Bronchial epithelial cell (primary cell): ENCODE results near the gene C2orf68. TPM values are rescaled to one million over a fixed set of nuclear protein-coding genes. Genes with fewer than 3 reads are reported as not detected.
"Not testable (repeated sequence)": the region's sequence is repeated elsewhere in the genome, so short reads cannot be mapped to it uniquely, and the experiment has no call there.

Source experiments
- DNase-seq: peaks from one replicate; pipeline ENCODE4 v3.0.0-alpha.2; 2010; ENCODE audit warnings: low read depth
- FAIRE-seq: peaks from 2 replicates; lab custom pipeline; 2011; peaks lifted over from hg19 to GRCh38; lab: Jason Lieb, UNC
- H3K27me3 ChIP-seq: 2 replicates; pipeline ENCODE4 v1.5.1; 2011; ENCODE audit warnings: low read length; ENCODE audit not compliant: control insufficient read depth, insufficient read depth
- H3K36me3 ChIP-seq: 2 replicates; pipeline ENCODE4 v1.5.1; 2011; ENCODE audit warnings: low read length; ENCODE audit not compliant: control insufficient read depth, insufficient read depth
- H3K4me3 ChIP-seq: 2 replicates; pipeline ENCODE4 v1.5.1; 2011; ENCODE audit warnings: mild to moderate bottlenecking, low read depth, low read length, control low read depth
- CTCF ChIP-seq: IDR thresholded peaks from 2 replicates; pipeline ENCODE4 v1.5.1; 2011; ENCODE audit warnings: mild to moderate bottlenecking, moderate library complexity, low read length, control low read depth, inconsistent platforms; ENCODE audit not compliant: insufficient read depth, severe bottlenecking
- total RNA-seq: library from RNA; depleted of rRNA; stranded (reverse); fragments of >200 nt; gene quantifications from 2 replicates; pipeline ENCODE4 v1.2.1, GENCODE V29; 2014

Gene C2orf68
- total RNA-seq, 1 donor from 2014 or later, result 9.5 TPM

DNA sequence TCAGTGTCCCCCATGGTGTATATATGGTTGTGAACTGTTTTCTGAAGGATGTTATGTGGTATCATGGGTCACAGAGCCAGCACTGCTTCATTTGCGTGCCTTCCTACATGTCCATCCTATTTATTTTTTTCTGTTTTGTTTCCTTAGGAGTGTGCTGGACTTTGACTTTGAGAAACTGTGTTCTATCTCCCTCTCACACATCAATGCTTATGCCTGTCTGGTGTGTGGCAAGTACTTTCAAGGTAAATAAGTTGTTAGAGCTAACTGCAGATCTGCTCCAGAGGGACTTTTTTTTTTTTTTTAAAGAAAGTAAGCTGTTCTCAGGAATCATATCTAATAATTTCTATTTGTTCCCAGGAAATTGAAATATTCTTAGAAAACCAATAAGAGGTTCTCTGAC, 9.5 kb upstream of the C2orf68 start:
- FAIRE-seq, result no peak
- Histone ChIP-seq H3K4me3 (no peak overlapping the region), H3K36me3 (peaks cover 17% of the 10 kb centered on the region), H3K27me3 (no peaks in the 10 kb centered on the region)
- no peak for DNase-seq
- no peak for TF ChIP-seq CTCF

GRCh38 chr2:85619617-85620016, 7.8 kb upstream of the C2orf68 start:
- FAIRE-seq (no peak), DNase-seq (peak; percentile 35)
- H3K4me3 ChIP-seq, result no peak overlapping the region
- TF ChIP-seq CTCF, result no peak
- H3K27me3 ChIP-seq, result no peaks in the 10 kb centered on the region
- H3K36me3 ChIP-seq, result peaks cover 11% of the 10 kb centered on the region

DNA sequence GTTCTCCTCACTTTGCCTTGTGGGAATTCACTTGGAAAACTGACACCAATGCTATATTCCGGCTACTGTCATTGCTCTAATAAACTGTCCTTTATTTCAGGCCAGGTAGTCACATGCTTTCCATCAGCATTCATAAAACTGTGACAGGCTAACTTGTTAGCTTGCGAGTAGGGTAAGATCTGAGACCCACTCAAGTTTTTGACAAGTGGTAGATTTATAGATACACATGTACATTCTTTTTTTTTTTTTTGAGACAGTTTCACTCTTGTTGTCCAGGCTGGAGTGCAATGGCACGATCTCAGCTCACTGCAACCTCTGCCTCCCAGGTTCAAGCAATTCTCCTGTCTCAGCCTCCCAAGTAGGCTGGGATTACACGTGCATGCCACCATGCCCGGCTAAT, 5.9 kb upstream of the C2orf68 start:
- not testable (repeated sequence) for H3K4me3 ChIP-seq, H3K27me3 ChIP-seq, FAIRE-seq

DNA sequence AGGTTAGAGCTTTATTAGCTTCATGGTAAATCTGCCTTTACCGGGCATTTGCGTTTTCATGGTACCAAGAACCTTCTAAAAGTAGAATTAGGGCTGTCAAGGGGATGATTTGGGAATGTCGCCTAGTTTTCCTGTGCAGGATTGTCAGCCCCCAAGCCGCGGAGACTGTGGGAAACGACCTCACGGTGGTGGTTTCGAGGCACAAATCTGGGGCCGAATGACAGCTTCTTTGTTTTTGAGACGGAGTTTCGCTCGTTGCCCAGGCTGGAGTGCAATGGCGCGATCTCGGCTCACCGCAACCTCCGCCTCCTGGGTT, 3.5 kb upstream of the C2orf68 start:
- DNase-seq (no peak), FAIRE-seq (no peak)
- Histone ChIP-seq H3K36me3 (peaks cover under 1% of the 10 kb centered on the region), H3K27me3 (no peaks in the 10 kb centered on the region), H3K4me3 (no peak overlapping the region)
- no peak for TF ChIP-seq CTCF

More for the DNA sequence above, 5.9 kb upstream of the C2orf68 start:
- H3K36me3 ChIP-seq, DNase-seq: not testable (repeated sequence)

GRCh38 chr2:85614757-85615156, 2.9 kb upstream of the C2orf68 start:
- not testable (repeated sequence) for H3K36me3 ChIP-seq, DNase-seq, H3K4me3 ChIP-seq, H3K27me3 ChIP-seq, FAIRE-seq

GRCh38 chr2:85613717-85614515, 2.0 kb upstream of the C2orf68 start:
- H3K27me3 ChIP-seq, result no peaks in the 10 kb centered on the region
- peaks cover 5% of the 10 kb centered on the region for H3K36me3 ChIP-seq
- DNase-seq (no peak), FAIRE-seq (no peak)
- no peak overlapping the region for H3K4me3 ChIP-seq
- no peak for TF ChIP-seq CTCF

DNA sequence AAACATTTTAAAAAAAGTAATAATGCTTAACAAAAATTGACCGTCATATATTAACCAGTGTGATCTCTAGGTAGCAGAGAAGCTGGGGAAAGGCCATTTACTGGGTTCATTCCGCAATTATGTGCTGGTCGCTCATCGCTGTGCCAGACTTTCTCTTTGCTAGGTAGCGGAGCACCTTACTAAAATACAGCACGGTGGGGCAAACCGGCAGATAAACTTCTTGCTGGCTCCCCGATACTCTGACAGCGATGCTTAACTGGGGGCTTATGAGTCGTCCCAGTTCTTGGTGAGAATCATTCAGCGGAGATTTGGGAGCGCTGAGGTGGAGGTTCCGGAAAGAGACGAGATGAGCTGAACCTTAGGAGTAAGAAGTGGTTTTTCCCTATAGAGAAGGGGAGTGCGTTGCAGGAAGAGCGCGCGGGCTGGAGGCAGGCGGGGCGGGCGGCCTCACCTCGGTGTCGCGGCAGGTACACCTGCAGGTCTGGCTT, 605 bp downstream of the C2orf68 start:
- no peaks in the 10 kb centered on the region for H3K27me3 ChIP-seq
- TF ChIP-seq CTCF, result no peak
- peak overlapping the region; percentile 82 for H3K4me3 ChIP-seq

More for the DNA sequence above, 605 bp downstream of the C2orf68 start:
- DNase-seq (no peak), FAIRE-seq (no peak)
- peaks cover 9% of the 10 kb centered on the region for H3K36me3 ChIP-seq
